OCI-LY3 (cell line): ENCODE data around the gene GPATCH8.

Experiments
- H2AFZ ChIP-seq: fragments of 200-600, 300-600 bp; shearing (Covaris generic); 2 replicates; pipeline ENCODE4 v1.6.0; 2014; ENCODE audit warnings: antibody characterized with exemption, low read depth, low read length
- H3K27ac ChIP-seq: fragments of 200-600, 300-600 bp; sonication (generic); 2 replicates; pipeline ENCODE4 v1.5.1; 2014; ENCODE audit warnings: mild to moderate bottlenecking, low read length, moderate library complexity, mixed read lengths
- H3K27me3 ChIP-seq: fragments of 200-600, 300-600 bp; sonication (generic); 2 replicates; pipeline ENCODE4 v1.6.1; 2014; ENCODE audit warnings: low read depth, low read length, mixed read lengths
- H3K36me3 ChIP-seq: fragments of 200-600, 300-600 bp; sonication (generic); replicated peaks from 2 replicates; pipeline ENCODE3; 2014; ENCODE audit warnings: low read depth, low read length, mixed read lengths
- H3K4me1 ChIP-seq: fragments of 300-600, 200-600 bp; sonication (generic); 2 replicates; pipeline ENCODE4 v1.6.1; 2014; ENCODE audit warnings: low read length, mixed read lengths
- H3K4me2 ChIP-seq: fragments of 200-600, 300-600 bp; sonication (generic); 2 replicates; pipeline ENCODE4 v1.6.1; 2014; ENCODE audit warnings: low read length, mixed read lengths
- H3K4me3 ChIP-seq: fragments of 300-600, 200-600 bp; sonication (generic); 2 replicates; pipeline ENCODE4 v1.5.1; 2014; ENCODE audit warnings: antibody characterized with exemption, mild to moderate bottlenecking, low read length, moderate library complexity
- H3K79me2 ChIP-seq: fragments of 300-600, 200-600 bp; shearing (Covaris generic); 2 replicates; pipeline ENCODE4 v1.6.1; 2014; ENCODE audit warnings: mild to moderate bottlenecking, low read length, mixed read lengths
- H3K9ac ChIP-seq: fragments of 300-600, 200-600 bp; shearing (Covaris generic); 2 replicates; pipeline ENCODE4 v1.6.0; 2014; ENCODE audit warnings: mild to moderate bottlenecking, low read length, moderate library complexity
- H3K9me3 ChIP-seq: fragments of 200-600, 300-600 bp; shearing (Covaris generic); 2 replicates; pipeline ENCODE4 v1.6.1; 2014; ENCODE audit warnings: low read length, mixed read lengths; ENCODE audit not compliant: insufficient read depth
- H4K20me1 ChIP-seq: fragments of 200-600, 300-600 bp; sonication (generic); 2 replicates; pipeline ENCODE4 v1.6.1; 2016; ENCODE audit warnings: low read length, mixed read lengths; ENCODE audit not compliant: insufficient read depth
- CTCF ChIP-seq: fragments of 200-600, 300-600 bp; sonication (generic); IDR thresholded peaks from 2 replicates; pipeline ENCODE4 v1.5.1; 2014; ENCODE audit warnings: antibody characterized with exemption, low read length, low read depth
- EZH2phosphoT487 ChIP-seq: fragments of 200-600 bp; shearing (Covaris generic); IDR thresholded peaks from 2 replicates; pipeline ENCODE4 v1.6.1; 2018; ENCODE audit warnings: antibody characterized with exemption, mixed run types, low read depth

The GPATCH8 gene

GRCh38 chr17:44417553-44417952 lies 85.7 kb downstream of the GPATCH8 start:
- Histone ChIP-seq H3K9me3 (no peaks in the 10 kb centered on the region), H3K79me2 (peaks cover 11% of the 10 kb centered on the region; the same call in 1 of the 2 replicates), H3K27me3 (no peaks in the 10 kb centered on the region), H3K4me1 (peaks cover 46% of the 10 kb centered on the region), H3K9ac (peak overlapping the region; percentile 64), H3K4me3 (peak overlapping the region; percentile 55), H3K36me3 (peaks cover 27% of the 10 kb centered on the region), H2AFZ (no peak overlapping the region), H3K4me2 (peak overlapping the region; percentile 75), H3K27ac (peak overlapping the region; percentile 96), H4K20me1 (no peaks in the 10 kb centered on the region)
- TF ChIP-seq EZH2phosphoT487 (no peak), CTCF (no peak)

- H3K27me3 ChIP-seq = no peaks in the 10 kb centered on the region
- peak overlapping the region; percentile 75 for H3K4me2 ChIP-seq
- peaks cover 27% of the 10 kb centered on the region for H3K36me3 ChIP-seq
- TF ChIP-seq EZH2phosphoT487 (no peak), CTCF (no peak)
- no peak overlapping the region for H2AFZ ChIP-seq
- H3K79me2 ChIP-seq = peaks cover 11% of the 10 kb centered on the region; the same call in 1 of the 2 replicates
- no peaks in the 10 kb centered on the region for H4K20me1 ChIP-seq
- H3K9me3 ChIP-seq = no peaks in the 10 kb centered on the region
- H3K9ac ChIP-seq = peak overlapping the region; percentile 64
- H3K4me1 ChIP-seq = peaks cover 46% of the 10 kb centered on the region
- peak overlapping the region; percentile 55 for H3K4me3 ChIP-seq
- peak overlapping the region; percentile 96 for H3K27ac ChIP-seq
Observed at GRCh38 chr17:44416558-44417289, 86.5 kb downstream of the GPATCH8 start.

GRCh38 chr17:44414394-44415155 lies 88.6 kb downstream of the GPATCH8 start:
- H3K27ac ChIP-seq = no peak overlapping the region
- H3K4me2 ChIP-seq = no peak overlapping the region
- H3K4me1 ChIP-seq = peaks cover 47% of the 10 kb centered on the region
- no peaks in the 10 kb centered on the region for H3K9me3 ChIP-seq
- H2AFZ ChIP-seq = no peak overlapping the region
- no peak overlapping the region for H3K9ac ChIP-seq
- peaks cover 42% of the 10 kb centered on the region for H3K36me3 ChIP-seq
- H3K4me3 ChIP-seq = no peak overlapping the region
- peaks cover 11% of the 10 kb centered on the region; the same call in 1 of the 2 replicates for H3K79me2 ChIP-seq
- no peak for TF ChIP-seq EZH2phosphoT487
- TF ChIP-seq CTCF = no peak
- no peaks in the 10 kb centered on the region for H3K27me3 ChIP-seq
- H4K20me1 ChIP-seq = no peaks in the 10 kb centered on the region
